Kidney epithelial cell (primary cell): ENCODE measurements around the gene RPS2. TPM values are rescaled to one million over a fixed set of nuclear protein-coding genes. Genes with fewer than 3 reads are reported as not detected.
A peak's percentile ranks its signal among the peaks of the same experiment; 100 is the strongest.

Experiments
- DNase-seq: peaks from one replicate; pipeline ENCODE4 v3.0.0-alpha.2; 2010; ENCODE audit warnings: low read depth
- H3K27me3 ChIP-seq: 2 replicates; pipeline ENCODE4 v1.6.0; 2011; ENCODE audit warnings: low read length; ENCODE audit not compliant: control insufficient read depth, insufficient read depth
- H3K36me3 ChIP-seq: 2 replicates; pipeline ENCODE4 v1.5.1; 2011; ENCODE audit warnings: low read length; ENCODE audit not compliant: control insufficient read depth, insufficient read depth
- H3K4me3 ChIP-seq: 2 replicates; pipeline ENCODE4 v1.5.1; 2011; ENCODE audit warnings: low read depth, mild to moderate bottlenecking, control low read depth, low read length
- CTCF ChIP-seq: IDR thresholded peaks from 2 replicates; pipeline ENCODE4 v1.5.1; 2011; ENCODE audit warnings: mild to moderate bottlenecking, moderate library complexity, low read length, control low read depth, inconsistent platforms; ENCODE audit not compliant: insufficient read depth, poor library complexity, severe bottlenecking
- total RNA-seq: library from RNA; depleted of rRNA; stranded (reverse); fragments of >200 nt; gene quantifications from 2 replicates; pipeline ENCODE4 v1.2.3, GENCODE V29; 2015

RPS2 gene
- total RNA-seq, 1 donor from 2014 or later = 4,278 TPM

- TF ChIP-seq CTCF = no peak
- Histone ChIP-seq H3K27me3 (peaks cover 29% of the 10 kb centered on the region), H3K4me3 (no peak overlapping the region), H3K36me3 (no peaks in the 10 kb centered on the region)
- no peak for DNase-seq
Observed at GRCh38 chr16:1992704-1993317, 28.2 kb upstream of the RPS2 start.

GRCh38 chr16:1991948-1992703 lies 27.5 kb upstream of the RPS2 start:
- Histone ChIP-seq H3K27me3 (peaks cover 29% of the 10 kb centered on the region), H3K4me3 (peak overlapping the region; percentile 33), H3K36me3 (no peaks in the 10 kb centered on the region)
- peak; percentile 42 for DNase-seq
- TF ChIP-seq CTCF = no peak

- no peak for TF ChIP-seq CTCF
- H3K27me3 ChIP-seq = peaks cover 29% of the 10 kb centered on the region
- no peaks in the 10 kb centered on the region for H3K36me3 ChIP-seq
- H3K4me3 ChIP-seq = peak overlapping the region; percentile 33
- DNase-seq = no peak
Observed at GRCh38 chr16:1991588-1991947, 26.9 kb upstream of the RPS2 start.

- H3K36me3 ChIP-seq = peaks cover 2% of the 10 kb centered on the region
- H3K4me3 ChIP-seq = no peak overlapping the region
- H3K27me3 ChIP-seq = peaks cover 29% of the 10 kb centered on the region
- no peak for DNase-seq
- TF ChIP-seq CTCF = no peak
Observed at GRCh38 chr16:1991135-1991551, 26.5 kb upstream of the RPS2 start.

GRCh38 chr16:1990351-1991134 lies 25.9 kb upstream of the RPS2 start:
- no peak for TF ChIP-seq CTCF
- peaks cover 5% of the 10 kb centered on the region for H3K36me3 ChIP-seq
- H3K4me3 ChIP-seq = peak overlapping the region; percentile 31
- H3K27me3 ChIP-seq = peaks cover 29% of the 10 kb centered on the region
- no peak for DNase-seq
